GM12892 (cell line): ENCODE data around the gene FAM118A.

ENCODE experiments used
- POLR2A ChIP-seq: IDR thresholded peaks from 2 replicates; pipeline ENCODE4 v1.6.1; 2011; ENCODE audit warnings: low read depth, low read length, control low read depth
- POLR2AphosphoS5 ChIP-seq: IDR thresholded peaks from 2 replicates; pipeline ENCODE4 v1.6.1; 2011; ENCODE audit warnings: low read depth, low read length, control low read depth

- TF ChIP-seq POLR2AphosphoS5 = no peak
- no peak for TF ChIP-seq POLR2A
Measured at GRCh38 chr22:45343143-45343542, 33.4 kb downstream of the FAM118A start.
